ENCODE results near the gene PRKAR2B. TPM values are rescaled to one million over a fixed set of nuclear protein-coding genes. Genes with fewer than 3 reads are reported as not detected.

PRKAR2B gene
- total RNA-seq, 1 donor from 2014 or later: 7.8 TPM

- Mint-ChIP-seq H3K4me3 (no peak overlapping the region), H3K4me1 (peaks cover 10% of the 10 kb centered on the region), H3K9me3 (no peaks in the 10 kb centered on the region), H3K36me3 (no peaks in the 10 kb centered on the region), H3K27ac (no peak overlapping the region), H3K27me3 (ENCODE audit: low read depth) (no peaks in the 10 kb centered on the region)
- no peak for TF ChIP-seq CTCF (IDR thresholded peaks at IDR 0.05; ENCODE audit: unreplicated experiment)
- no peak for DNase-seq (ENCODE audit: low spot score in 2 of 2, unreplicated experiment in 2 of 2)
Measured at GRCh38 chr7:107118109-107118900, 73.8 kb downstream of the PRKAR2B start.

- TF ChIP-seq CTCF (IDR thresholded peaks at IDR 0.05; ENCODE audit: unreplicated experiment): no peak
- no peaks in the 10 kb centered on the region for H3K9me3 Mint-ChIP-seq
- H3K36me3 Mint-ChIP-seq: no peaks in the 10 kb centered on the region
- H3K27me3 Mint-ChIP-seq (ENCODE audit: low read depth): no peaks in the 10 kb centered on the region
- H3K4me1 Mint-ChIP-seq: peaks cover 10% of the 10 kb centered on the region
- DNase-seq (ENCODE audit: low spot score in 2 of 2, unreplicated experiment in 2 of 2): no peak
- no peak overlapping the region for H3K27ac Mint-ChIP-seq
- H3K4me3 Mint-ChIP-seq: no peak overlapping the region
Measured at GRCh38 chr7:107119376-107120105, 75.0 kb downstream of the PRKAR2B start.

- Mint-ChIP-seq H3K9me3 (no peaks in the 10 kb centered on the region), H3K27ac (no peak overlapping the region), H3K4me3 (no peak overlapping the region), H3K27me3 (ENCODE audit: low read depth) (no peaks in the 10 kb centered on the region), H3K36me3 (no peaks in the 10 kb centered on the region), H3K4me1 (peaks cover 10% of the 10 kb centered on the region)
- DNase-seq (ENCODE audit: low spot score in 2 of 2, unreplicated experiment in 2 of 2): no peak
- TF ChIP-seq CTCF (IDR thresholded peaks at IDR 0.05; ENCODE audit: unreplicated experiment): no peak
Measured at GRCh38 chr7:107122486-107122911, 78.0 kb downstream of the PRKAR2B start.

GRCh38 chr7:107123392-107123791 is 78.9 kb downstream of the PRKAR2B start:
- Mint-ChIP-seq H3K4me1 (peaks cover 5% of the 10 kb centered on the region), H3K36me3 (no peaks in the 10 kb centered on the region), H3K4me3 (no peak overlapping the region), H3K9me3 (no peaks in the 10 kb centered on the region), H3K27me3 (ENCODE audit: low read depth) (no peaks in the 10 kb centered on the region), H3K27ac (no peak overlapping the region)
- no peak for TF ChIP-seq CTCF (IDR thresholded peaks at IDR 0.05; ENCODE audit: unreplicated experiment)
- no peak for DNase-seq (ENCODE audit: low spot score in 2 of 2, unreplicated experiment in 2 of 2)

GRCh38 chr7:107125475-107125874 is 81.0 kb downstream of the PRKAR2B start:
- no peaks in the 10 kb centered on the region for H3K9me3 Mint-ChIP-seq
- H3K36me3 Mint-ChIP-seq: peaks cover 2% of the 10 kb centered on the region
- no peak overlapping the region for H3K4me3 Mint-ChIP-seq
- no peak overlapping the region for H3K27ac Mint-ChIP-seq
- no peak for DNase-seq (ENCODE audit: low spot score in 2 of 2, unreplicated experiment in 2 of 2)
- no peaks in the 10 kb centered on the region for H3K27me3 Mint-ChIP-seq (ENCODE audit: low read depth)
- TF ChIP-seq CTCF (IDR thresholded peaks at IDR 0.05; ENCODE audit: unreplicated experiment): no peak
- peaks cover under 1% of the 10 kb centered on the region for H3K4me1 Mint-ChIP-seq

Measured in mesothelial cell of epicardium (in vitro differentiated cells).